GM19099 (cell line): ENCODE data around the gene ATF7.

Experiments used
- POLR2A ChIP-seq: IDR thresholded peaks from 3 replicates; pipeline ENCODE4 v1.6.1; 2011; ENCODE audit warnings: low read depth; ENCODE audit not compliant: insufficient read length; ENCODE audit errors: extremely low read depth

The ATF7 gene

DNA sequence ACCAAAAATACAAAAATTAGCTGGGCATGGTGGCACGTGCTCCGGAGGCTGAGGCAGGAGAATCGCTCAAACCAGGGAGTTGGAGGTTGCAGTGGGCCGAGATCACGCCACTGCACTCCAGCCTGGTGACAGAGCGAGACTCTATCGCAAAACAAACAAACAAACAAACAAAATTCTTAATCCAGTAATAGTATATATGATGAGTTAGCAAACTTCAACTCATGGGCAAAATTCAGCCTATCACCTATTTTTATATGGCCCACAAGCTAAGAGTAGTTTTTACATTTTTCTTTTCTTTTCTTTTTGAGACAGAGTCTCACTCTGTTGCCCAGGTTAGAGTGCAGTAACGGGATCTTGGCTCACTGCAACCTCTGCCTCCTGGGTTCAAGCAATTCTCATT is 14.9 kb downstream of the ATF7 start:
- no peak for TF ChIP-seq POLR2A

DNA sequence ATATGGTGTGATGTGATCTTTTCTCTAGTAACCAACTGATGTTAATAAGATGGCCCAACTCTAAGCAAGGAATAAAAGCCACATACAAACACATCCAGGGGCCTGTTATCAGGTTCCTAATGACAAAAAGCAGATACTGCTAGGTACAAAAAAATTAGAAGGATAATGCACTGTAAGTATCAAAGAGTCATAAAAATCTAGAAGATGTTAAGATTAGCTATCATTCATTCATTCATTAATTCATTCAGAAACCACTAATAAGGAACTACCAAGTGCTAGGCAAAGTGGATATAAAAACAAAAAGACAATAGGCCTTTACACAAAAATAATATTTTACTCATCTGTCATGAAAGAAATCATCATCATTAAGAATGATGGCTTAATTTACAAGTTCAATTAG is 21.6 kb downstream of the ATF7 start:
- no peak for TF ChIP-seq POLR2A

DNA sequence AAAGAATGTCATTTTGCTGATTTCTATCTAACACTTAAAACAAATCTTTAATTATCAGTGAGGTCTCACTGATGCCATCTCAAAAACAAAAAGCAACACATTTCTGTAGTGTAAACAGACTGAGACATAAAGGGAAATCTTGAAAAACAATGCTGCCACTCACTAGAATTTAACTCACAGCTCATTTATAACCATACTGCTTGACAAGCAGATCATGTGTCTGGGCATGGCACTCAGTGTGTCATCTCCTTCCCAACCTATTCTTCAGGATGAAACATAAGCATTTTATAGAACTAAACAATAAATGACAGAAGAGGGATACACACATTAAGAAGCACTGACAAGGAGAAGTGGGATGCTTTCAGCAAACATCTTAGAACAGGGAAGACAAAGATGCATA is 22.4 kb downstream of the ATF7 start:
- TF ChIP-seq POLR2A, result no peak

DNA sequence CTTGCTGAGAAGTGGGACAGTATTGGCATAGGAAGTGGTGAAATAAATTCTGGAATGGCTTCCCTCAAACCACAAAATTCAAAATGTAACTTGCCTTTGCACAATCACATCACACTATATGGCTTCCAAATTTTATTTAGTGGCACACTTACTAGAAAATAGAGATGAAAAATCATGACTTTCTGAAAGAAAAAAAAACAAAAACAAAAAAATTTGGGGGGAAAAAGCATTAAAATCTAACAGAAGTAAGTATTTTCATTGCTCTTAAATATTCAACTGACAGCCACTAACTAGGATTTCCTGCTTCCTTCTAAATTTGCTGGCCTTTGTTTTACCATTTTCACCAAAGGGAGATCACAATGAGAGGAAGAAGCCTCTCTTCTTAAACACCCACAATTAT is 23.0 kb downstream of the ATF7 start:
- no peak for TF ChIP-seq POLR2A

DNA sequence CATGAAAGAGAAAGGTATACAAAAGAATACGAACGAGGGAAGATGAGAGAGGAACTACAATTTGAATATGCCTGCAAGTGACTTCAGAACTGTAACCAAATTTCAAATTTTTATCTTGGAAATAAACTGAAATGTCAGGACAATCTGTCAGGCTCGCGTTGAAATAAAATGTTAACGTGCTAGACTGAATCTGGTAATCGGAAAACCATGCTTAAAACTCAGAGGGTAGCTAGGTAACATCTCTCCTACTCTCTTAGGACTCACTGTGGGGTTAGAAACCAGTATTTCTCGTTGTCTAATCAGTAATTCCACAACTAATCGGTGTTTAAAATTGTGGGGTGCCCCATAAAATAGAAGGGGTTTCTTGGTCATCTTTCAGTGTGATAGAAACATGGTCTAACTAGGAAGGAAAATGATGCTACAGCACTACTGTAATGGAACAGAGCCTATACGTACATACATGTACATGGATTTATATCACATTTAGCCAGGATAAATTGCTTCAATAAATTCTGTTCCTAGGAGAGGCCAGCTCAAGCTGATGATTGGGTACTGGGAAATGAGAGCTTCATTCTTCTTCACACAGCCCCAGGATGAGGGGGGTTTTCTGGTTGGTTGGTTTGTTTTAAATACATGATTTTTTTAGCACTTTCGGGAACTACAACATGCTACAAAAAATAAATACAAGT is 23.9 kb downstream of the ATF7 start:
- TF ChIP-seq POLR2A, result no peak

DNA sequence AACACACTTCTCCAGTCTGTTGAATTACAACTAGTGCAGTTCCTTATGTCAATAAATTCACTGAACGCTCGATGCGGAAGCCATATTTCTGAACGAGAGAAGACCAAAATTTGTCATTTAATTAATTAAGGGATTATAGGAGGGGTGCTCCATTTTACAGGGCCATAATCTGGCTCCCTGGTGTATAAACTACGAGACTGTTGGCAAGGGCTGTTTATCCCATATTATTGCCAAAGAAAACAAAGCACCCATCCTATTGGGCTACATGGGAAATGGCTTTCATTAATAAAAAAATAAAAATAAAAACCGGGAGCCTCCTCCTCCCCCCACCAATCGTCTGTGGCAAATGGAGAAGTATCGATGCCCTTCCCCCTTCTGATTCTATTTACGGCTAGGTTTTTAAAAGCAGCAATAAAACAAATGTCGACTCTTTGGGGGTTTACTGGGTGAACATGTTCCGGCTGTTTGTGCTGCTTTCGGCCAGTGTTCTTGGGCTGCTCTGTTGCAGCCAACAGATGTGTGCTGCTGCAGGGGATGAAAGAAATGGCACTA is 24.8 kb downstream of the ATF7 start:
- TF ChIP-seq POLR2A, result no peak

DNA sequence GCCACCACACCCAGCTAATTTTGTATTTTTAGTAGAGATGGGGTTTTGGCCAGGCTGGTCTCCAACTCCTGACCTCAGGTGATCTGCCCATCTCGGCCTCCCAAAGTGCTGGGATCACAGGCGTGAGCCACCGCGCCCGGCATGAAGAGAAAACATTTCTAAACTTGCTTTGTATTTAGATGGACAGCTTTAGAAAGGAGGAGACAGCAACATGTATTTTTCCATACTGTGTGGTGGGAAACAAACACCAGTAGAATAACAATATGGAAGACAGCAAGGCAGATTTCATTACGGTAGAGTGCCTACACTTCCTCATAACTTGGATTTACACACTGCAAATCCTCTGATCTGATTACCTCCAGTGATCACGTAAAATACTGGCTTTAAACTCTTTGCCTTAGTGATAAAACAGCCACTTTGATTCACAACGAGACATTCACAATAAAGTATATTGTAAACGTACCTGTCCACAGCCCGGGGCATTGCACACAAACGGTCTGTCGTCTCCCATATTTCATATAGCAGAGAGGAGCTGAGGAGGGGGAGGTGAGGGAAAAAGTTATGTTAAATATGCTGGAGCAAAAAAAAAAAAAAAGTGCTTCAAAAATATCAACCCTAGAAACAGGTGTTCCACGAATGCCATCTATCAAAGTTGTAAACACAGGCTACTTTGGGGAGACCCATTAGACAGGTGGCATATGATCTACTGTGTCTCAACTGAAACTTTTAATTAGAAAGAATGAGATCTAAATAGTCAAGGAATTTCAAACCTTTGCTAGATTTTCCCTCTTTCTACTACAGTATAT is 25.5 kb downstream of the ATF7 start:
- no peak for TF ChIP-seq POLR2A

DNA sequence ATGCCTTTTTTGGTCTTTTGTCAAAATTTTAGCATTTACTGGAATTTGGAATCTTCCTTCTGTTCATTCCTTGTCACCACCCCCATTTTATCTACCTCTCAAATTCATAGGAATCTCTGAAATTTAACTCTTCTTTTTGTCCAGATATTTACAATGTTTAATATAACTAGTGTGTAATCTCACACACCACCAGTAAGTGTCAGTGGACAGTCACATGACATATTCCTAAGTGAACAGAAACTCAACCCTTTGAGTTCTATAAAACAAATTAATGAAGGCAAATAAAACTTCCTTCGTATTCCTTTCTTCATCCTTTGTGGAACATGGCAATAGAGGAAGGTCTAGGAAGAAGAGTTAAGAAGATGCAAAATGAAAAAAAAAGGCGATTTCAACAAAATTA is 26.6 kb downstream of the ATF7 start:
- no peak for TF ChIP-seq POLR2A

DNA sequence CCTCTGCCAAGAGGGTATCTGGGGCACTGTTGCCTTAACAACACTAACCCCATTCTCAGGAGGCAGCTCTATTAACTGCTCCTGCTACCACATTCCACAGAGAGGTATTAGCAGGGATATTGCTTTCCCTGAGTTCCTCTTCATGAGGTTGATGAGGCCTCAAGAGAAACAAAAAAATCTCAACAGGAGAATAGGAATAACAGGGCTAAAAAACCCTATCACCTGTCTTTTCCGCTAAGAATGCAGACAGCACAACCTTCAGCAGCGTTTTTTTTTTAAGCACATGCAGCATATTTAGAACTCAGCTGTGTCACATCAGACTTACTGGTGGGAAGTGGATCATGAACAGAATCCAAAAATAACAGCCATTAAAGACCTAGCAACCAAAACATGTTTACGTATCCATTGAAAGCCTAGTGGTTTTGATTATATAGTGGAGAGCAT is 29.2 kb downstream of the ATF7 start:
- TF ChIP-seq POLR2A, result no peak

DNA sequence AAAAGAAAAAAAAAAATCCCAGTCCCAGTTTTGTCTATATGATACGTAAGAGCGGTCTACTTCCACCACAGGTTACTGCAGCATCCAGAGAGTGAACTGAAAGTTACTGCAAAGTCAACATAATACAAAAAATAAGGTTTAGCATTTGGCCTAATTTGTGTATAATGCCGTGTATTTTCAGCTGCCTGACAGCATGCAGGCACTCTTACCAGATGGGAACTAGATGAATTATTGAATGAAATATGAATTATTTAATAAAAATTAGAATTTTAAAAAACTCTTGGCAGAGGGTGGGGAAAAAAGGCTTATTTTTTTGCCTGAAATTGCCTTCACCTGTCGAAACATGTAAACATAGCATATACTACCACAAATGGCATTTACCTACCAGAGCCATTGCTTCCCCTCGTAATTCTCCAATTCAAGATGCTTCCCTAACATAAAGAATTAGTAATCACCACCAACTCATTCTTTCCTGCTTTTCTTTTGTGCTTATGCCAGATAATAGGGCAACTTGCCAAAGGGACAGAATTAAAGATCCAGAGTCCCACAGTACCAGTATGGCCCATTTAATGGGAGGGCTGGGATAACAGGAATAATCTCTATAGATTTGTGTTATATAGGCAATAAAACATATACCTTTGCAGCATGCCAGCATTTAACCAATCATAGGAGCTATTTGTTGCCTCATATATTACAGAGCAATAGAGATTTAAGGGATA is 31.1 kb downstream of the ATF7 start:
- no peak for TF ChIP-seq POLR2A

DNA sequence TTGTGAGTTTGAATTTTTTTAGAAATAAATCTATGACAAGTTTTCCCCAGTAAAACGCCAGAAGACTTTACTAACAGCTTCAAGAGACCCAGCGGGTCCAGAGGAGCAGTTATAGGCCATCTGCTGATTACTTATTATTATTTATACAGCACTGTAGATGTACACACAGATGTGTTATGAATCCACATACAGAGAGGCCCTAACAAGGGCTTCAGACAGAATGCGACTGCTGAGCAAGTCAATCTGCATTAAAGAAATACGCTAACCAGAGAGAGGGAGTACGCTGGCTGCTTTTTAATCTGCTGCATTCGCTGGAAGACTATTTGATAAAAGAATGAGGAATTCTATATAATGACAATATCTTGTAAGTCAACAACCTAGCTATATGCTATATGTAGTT is 32.5 kb downstream of the ATF7 start:
- no peak for TF ChIP-seq POLR2A

DNA sequence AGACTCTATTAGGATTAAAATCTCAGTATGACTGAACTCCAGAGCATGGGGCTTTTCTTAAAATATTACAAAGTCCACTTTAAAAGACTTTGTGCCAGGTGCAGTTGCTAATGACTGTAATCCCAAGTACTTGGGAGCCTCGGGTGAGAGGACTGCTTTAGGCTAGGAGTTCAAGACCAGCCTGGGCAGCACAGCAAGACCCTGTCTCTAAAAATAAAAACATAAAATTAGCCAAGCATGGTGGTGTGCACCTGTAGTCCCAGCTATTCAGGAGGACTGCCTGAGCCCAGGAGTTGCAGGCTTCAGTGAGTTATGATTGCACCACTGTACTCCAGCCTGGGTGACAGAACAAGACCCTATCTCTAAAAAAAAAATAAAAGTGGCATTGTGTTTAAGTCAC is 33.2 kb downstream of the ATF7 start:
- no peak for TF ChIP-seq POLR2A

DNA sequence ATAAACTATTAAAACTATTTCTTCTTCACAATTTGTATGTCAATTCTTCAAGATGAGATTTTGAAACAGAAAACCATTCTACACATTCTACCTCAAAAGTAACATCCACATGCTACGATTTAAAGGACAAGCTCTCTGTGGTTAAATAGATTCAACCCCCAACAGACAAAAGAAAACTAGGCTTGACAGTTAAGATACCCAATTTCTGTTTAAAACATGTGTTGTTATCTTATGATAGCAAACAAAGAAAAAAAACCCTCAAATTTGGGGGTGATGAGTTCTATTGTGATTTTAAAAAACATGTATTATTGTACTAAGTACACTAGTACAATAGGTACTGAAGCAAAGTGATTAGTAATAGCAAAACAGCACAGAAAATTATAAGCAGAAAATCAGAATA is 33.8 kb downstream of the ATF7 start:
- TF ChIP-seq POLR2A, result no peak

DNA sequence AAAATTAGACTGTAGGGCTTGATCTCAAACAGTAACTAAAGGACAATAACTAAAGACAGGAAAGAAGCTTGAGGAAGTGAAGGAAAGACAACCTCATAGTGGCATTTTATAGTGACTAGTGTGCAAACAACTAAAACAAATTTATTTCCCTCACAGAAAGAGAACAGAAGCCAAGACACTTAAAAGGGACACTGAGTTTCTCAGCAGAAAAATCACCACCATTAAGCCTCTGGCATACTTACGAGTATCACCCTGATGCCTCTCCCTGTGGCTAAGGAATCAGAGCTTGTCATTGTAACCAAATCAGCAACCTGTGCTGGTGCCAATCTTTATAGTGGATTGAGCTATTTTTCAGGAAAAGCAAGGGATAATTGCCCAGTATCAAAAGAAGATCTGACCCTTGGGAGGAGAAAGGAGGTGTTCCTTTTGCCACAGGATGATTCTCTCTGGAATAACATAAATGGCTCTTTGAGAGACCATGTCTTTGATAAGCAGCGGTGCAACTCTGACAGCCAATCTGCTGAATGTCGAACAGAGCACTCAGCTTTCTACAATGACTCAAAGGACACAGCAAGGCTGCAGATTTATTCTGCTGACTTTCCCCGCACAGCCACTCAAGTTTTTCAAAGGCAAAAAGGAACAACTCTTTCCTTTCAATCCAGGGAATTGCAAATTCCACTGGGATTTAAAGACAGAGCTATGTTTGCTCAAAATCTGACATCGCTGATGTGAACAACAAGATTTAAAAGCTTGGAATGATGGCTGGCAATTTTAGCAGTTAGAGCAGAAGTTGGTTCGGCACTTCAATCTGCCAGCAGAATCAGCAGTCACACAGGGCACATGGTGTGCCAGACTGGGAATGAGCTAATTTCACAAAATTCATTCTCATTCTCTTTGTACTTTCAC is 34.6 kb downstream of the ATF7 start:
- no peak for TF ChIP-seq POLR2A
